ENCODE data around the gene COL9A3. TPM values are rescaled to one million over a fixed set of nuclear protein-coding genes. Genes with fewer than 3 reads are reported as not detected.

The COL9A3 gene
- total RNA-seq, 1 experiment from 2014 or later = 136 TPM

GRCh38 chr20:62800314-62801259 lies 16.3 kb upstream of the COL9A3 start:
- DNase-seq (ENCODE audit: low spot score) = no peak
- no peak overlapping the region for H3K27ac Mint-ChIP-seq
- ChIA-PET CTCF (interaction anchor here (1.1 kb wide), 1 partner anchor 9 kb away, joined by 4 read pairs; no protein-coding TSS in a partner anchor), POLR2A (no interaction called here)
- ATAC-seq = no peak
- no peak overlapping the region for H3K4me3 Mint-ChIP-seq
- peaks cover 11% of the 10 kb centered on the region for H3K27me3 Mint-ChIP-seq (ENCODE audit: low read depth)
- H3K36me3 Mint-ChIP-seq = peaks cover 30% of the 10 kb centered on the region
- TF ChIP-seq GABPB1 (CRISPR knock-in tag; IDR thresholded peaks at IDR 0.05) = no peak
- H3K4me1 Mint-ChIP-seq = peaks cover 5% of the 10 kb centered on the region
- no peaks in the 10 kb centered on the region for H3K9me3 Mint-ChIP-seq

- H3K27ac Mint-ChIP-seq = 0 out of 2 replicates have a peak overlapping the region, but pooled peaks have one; percentile 46
- CTCF ChIA-PET = interaction anchor here (1.1 kb wide), 1 partner anchor 10 kb away, joined by 4 read pairs; no protein-coding TSS in a partner anchor
- no peaks in the 10 kb centered on the region for H3K9me3 Mint-ChIP-seq
- no peak for DNase-seq (ENCODE audit: low spot score)
- H3K27me3 Mint-ChIP-seq (ENCODE audit: low read depth) = peaks cover 7% of the 10 kb centered on the region; the same call in 1 of the 2 replicates
- H3K4me3 Mint-ChIP-seq = no peak overlapping the region
- peaks cover 30% of the 10 kb centered on the region for H3K36me3 Mint-ChIP-seq
- no peak for ATAC-seq
- no peak for TF ChIP-seq KAT7 (CRISPR knock-in tag; IDR thresholded peaks at IDR 0.05; ENCODE audit: borderline replicate concordance)
- no peak for TF ChIP-seq JUN (CRISPR knock-in tag; IDR thresholded peaks at IDR 0.05)
- TF ChIP-seq GRHL2 (CRISPR knock-in tag; IDR thresholded peaks at IDR 0.05; ENCODE audit: insufficient replicate concordance, severe bottlenecking) = no peak
- TF ChIP-seq E2F5 (CRISPR knock-in tag; IDR thresholded peaks at IDR 0.05) = no peak
- TF ChIP-seq ZBTB21 (CRISPR knock-in tag; IDR thresholded peaks at IDR 0.05; ENCODE audit: borderline replicate concordance) = no peak
- TF ChIP-seq ZMAT4 (CRISPR knock-in tag; IDR thresholded peaks at IDR 0.05) = no peak
- TF ChIP-seq, protein P1, sequence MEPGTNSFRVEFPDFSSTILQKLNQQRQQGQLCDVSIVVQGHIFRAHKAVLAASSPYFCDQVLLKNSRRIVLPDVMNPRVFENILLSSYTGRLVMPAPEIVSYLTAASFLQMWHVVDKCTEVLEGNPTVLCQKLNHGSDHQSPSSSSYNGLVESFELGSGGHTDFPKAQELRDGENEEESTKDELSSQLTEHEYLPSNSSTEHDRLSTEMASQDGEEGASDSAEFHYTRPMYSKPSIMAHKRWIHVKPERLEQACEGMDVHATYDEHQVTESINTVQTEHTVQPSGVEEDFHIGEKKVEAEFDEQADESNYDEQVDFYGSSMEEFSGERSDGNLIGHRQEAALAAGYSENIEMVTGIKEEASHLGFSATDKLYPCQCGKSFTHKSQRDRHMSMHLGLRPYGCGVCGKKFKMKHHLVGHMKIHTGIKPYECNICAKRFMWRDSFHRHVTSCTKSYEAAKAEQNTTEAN (CRISPR knock-in tag; IDR thresholded peaks at IDR 0.05) = no peak
- no peak for TF ChIP-seq TP53 (CRISPR knock-in tag; IDR thresholded peaks at IDR 0.05)
- TF ChIP-seq ESRRA (CRISPR knock-in tag; IDR thresholded peaks at IDR 0.05; ENCODE audit: borderline replicate concordance) = no peak
- no peak for TF ChIP-seq E2F4 (CRISPR knock-in tag; IDR thresholded peaks at IDR 0.05; ENCODE audit: borderline replicate concordance, low read depth)
- TF ChIP-seq MXD4 (CRISPR knock-in tag; IDR thresholded peaks at IDR 0.05; ENCODE audit: borderline replicate concordance) = no peak
- TF ChIP-seq AFF4 (CRISPR knock-in tag; IDR thresholded peaks at IDR 0.05; ENCODE audit: borderline replicate concordance) = no peak
- TF ChIP-seq, protein P2, sequence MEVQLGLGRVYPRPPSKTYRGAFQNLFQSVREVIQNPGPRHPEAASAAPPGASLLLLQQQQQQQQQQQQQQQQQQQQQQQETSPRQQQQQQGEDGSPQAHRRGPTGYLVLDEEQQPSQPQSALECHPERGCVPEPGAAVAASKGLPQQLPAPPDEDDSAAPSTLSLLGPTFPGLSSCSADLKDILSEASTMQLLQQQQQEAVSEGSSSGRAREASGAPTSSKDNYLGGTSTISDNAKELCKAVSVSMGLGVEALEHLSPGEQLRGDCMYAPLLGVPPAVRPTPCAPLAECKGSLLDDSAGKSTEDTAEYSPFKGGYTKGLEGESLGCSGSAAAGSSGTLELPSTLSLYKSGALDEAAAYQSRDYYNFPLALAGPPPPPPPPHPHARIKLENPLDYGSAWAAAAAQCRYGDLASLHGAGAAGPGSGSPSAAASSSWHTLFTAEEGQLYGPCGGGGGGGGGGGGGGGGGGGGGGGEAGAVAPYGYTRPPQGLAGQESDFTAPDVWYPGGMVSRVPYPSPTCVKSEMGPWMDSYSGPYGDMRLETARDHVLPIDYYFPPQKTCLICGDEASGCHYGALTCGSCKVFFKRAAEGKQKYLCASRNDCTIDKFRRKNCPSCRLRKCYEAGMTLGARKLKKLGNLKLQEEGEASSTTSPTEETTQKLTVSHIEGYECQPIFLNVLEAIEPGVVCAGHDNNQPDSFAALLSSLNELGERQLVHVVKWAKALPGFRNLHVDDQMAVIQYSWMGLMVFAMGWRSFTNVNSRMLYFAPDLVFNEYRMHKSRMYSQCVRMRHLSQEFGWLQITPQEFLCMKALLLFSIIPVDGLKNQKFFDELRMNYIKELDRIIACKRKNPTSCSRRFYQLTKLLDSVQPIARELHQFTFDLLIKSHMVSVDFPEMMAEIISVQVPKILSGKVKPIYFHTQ (CRISPR knock-in tag; IDR thresholded peaks at IDR 0.05) = no peak
- no peak for TF ChIP-seq GTF2I (CRISPR knock-in tag; conservative IDR thresholded peaks at IDR 0.05)
- no peak for TF ChIP-seq CBFB (CRISPR knock-in tag; IDR thresholded peaks at IDR 0.05; ENCODE audit: low read depth)
- TF ChIP-seq ZNF416 (CRISPR knock-in tag; IDR thresholded peaks at IDR 0.05) = no peak
- no peak for TF ChIP-seq ZNF219 (CRISPR knock-in tag; IDR thresholded peaks at IDR 0.05; ENCODE audit: borderline replicate concordance)
- no peak for TF ChIP-seq CREB1 (CRISPR knock-in tag; IDR thresholded peaks at IDR 0.05)
- TF ChIP-seq GABPB1 (CRISPR knock-in tag; IDR thresholded peaks at IDR 0.05) = no peak
- H3K4me1 Mint-ChIP-seq = peaks cover 11% of the 10 kb centered on the region
- POLR2A ChIA-PET = no interaction called here
Measured at GRCh38 chr20:62801284-62802010, 15.4 kb upstream of the COL9A3 start.

All from WTC11 (cell line).